HepG2 (cell line): ENCODE data around the gene CFAP210. TPM values are rescaled to one million over a fixed set of nuclear protein-coding genes. Genes with fewer than 3 reads are reported as not detected.

Experiments
- ATAD3A ChIP-seq: sonication (generic); formaldehyde crosslinking; IDR thresholded peaks from 2 replicates; pipeline ENCODE4 v1.4.0; 2020; ENCODE audit warnings: missing genetic modification reagents
- FOXC1 ChIP-seq: sonication (generic); formaldehyde crosslinking; IDR thresholded peaks from 2 replicates; pipeline ENCODE4 v1.8.0; 2022; ENCODE audit warnings: mild to moderate bottlenecking, missing genetic modification reagents, borderline replicate concordance
- FOXK2 ChIP-seq: fragments of 450-650 bp; IDR thresholded peaks from 2 replicates; pipeline ENCODE4 v1.6.1; 2016
- GABPA ChIP-seq, 2 experiments: IDR thresholded peaks; 2 replicates each; pipeline ENCODE4 v1.6.1; 2011 to 2016; ENCODE audit warnings: low read depth in 2 of 2, low read length in 1 of 2, missing biosample characterization in 1 of 2, missing genetic modification characterization in 1 of 2
- IRF2 ChIP-seq: IDR thresholded peaks from 2 replicates; pipeline ENCODE4 v1.6.1; 2018; ENCODE audit warnings: missing genetic modification reagents, missing compliant biosample characterization
- JDP2 ChIP-seq: sonication (generic); formaldehyde crosslinking; IDR thresholded peaks from 2 replicates; pipeline ENCODE4 v1.8.1; 2022; ENCODE audit warnings: missing genetic modification reagents, borderline replicate concordance
- MEIS1 ChIP-seq: sonication (generic); formaldehyde crosslinking; IDR thresholded peaks from 2 replicates; pipeline ENCODE4 v1.9.0; 2021; ENCODE audit warnings: mild to moderate bottlenecking, missing genetic modification reagents, moderate library complexity, borderline replicate concordance
- MEIS2 ChIP-seq: sonication (generic); formaldehyde crosslinking; IDR thresholded peaks from 2 replicates; pipeline ENCODE4 v1.9.0; 2021; ENCODE audit warnings: mild to moderate bottlenecking, missing genetic modification reagents
- NCOA1 ChIP-seq: sonication (generic); formaldehyde crosslinking; IDR thresholded peaks from 2 replicates; pipeline ENCODE4 v1.9.0; 2021; ENCODE audit warnings: missing genetic modification reagents
- PAX8 ChIP-seq: sonication (generic); formaldehyde crosslinking; IDR thresholded peaks from 2 replicates; pipeline ENCODE4 v1.8.0; 2022; ENCODE audit warnings: mild to moderate bottlenecking, missing genetic modification reagents, borderline replicate concordance
- PBX3 ChIP-seq: sonication (generic); formaldehyde crosslinking; IDR thresholded peaks from 2 replicates; pipeline ENCODE4 v1.8.1; 2023; ENCODE audit warnings: missing genetic modification reagents, inconsistent platforms, borderline replicate concordance
- RFX1 ChIP-seq: fragments of 450-650 bp; IDR thresholded peaks from 2 replicates; pipeline ENCODE4 v1.6.1; 2017
- SRSF1 ChIP-seq: fragments of 200-400 bp; formaldehyde crosslinking; optimal IDR thresholded peaks from 2 replicates; pipeline ENCODE3; 2017; ENCODE audit warnings: mild to moderate bottlenecking, low read depth, low read length, moderate library complexity
- SUZ12 ChIP-seq: fragments of 150-350 bp; IDR thresholded peaks from 2 replicates; pipeline ENCODE4 v1.6.1; 2014; ENCODE audit warnings: low read depth, low read length
- THRA ChIP-seq: sonication (generic); formaldehyde crosslinking; IDR thresholded peaks from 2 replicates; pipeline ENCODE4 v1.4.0; 2020; ENCODE audit warnings: missing genetic modification reagents, borderline replicate concordance
- TIGD3 ChIP-seq: sonication (generic); formaldehyde crosslinking; IDR thresholded peaks from 2 replicates; pipeline ENCODE4 v1.5.1; 2020; ENCODE audit warnings: mild to moderate bottlenecking, missing genetic modification reagents, borderline replicate concordance
- ZNF12 ChIP-seq: sonication (generic); formaldehyde crosslinking; IDR thresholded peaks from 2 replicates; pipeline ENCODE4 v1.5.0; 2020; ENCODE audit warnings: missing genetic modification reagents
- ZNF557 ChIP-seq: sonication (generic); formaldehyde crosslinking; IDR thresholded peaks from 2 replicates; pipeline ENCODE4 v1.4.0; 2020; ENCODE audit warnings: missing genetic modification reagents
- ZNF670 ChIP-seq: sonication (generic); formaldehyde crosslinking; IDR thresholded peaks from 2 replicates; pipeline ENCODE4 v1.8.0; 2022; ENCODE audit warnings: mild to moderate bottlenecking, missing genetic modification reagents, borderline replicate concordance
- polyA plus RNA-seq, 8 experiments: library from polyadenylated mRNA; depleted of rRNA in 3 of 8; stranded (reverse) in 7 of 8; unstranded in 1 of 8; fragments of >200 nt; fragmentation: Illumina TruSeq in 4 of 8; extraction: Trizol in 4 of 8; gene quantifications; 2 replicates each; pipeline versions ENCODE4 v1.2.1 to v1.2.3, GENCODE V29; 2011 to 2016; ENCODE audit warnings: low read depth in 4 of 8, missing spikeins in 1 of 8, mixed read lengths in 1 of 8; ENCODE audit not compliant: insufficient read depth in 1 of 8
- total RNA-seq, 5 experiments: library from RNA; depleted of rRNA; stranded (reverse); fragments of >200 nt; fragmentation: Illumina TruSeq; extraction: Trizol; gene quantifications; 2 replicates each; pipeline ENCODE4 v1.2.3, GENCODE V29; 2016; ENCODE audit warnings: low read depth in 1 of 5
- TF ChIP-seq, protein P1 (sequence below): IDR thresholded peaks from 2 replicates; pipeline ENCODE4 v1.6.1; 2016; ENCODE audit warnings: missing compliant biosample characterization, missing genetic modification reagents, borderline replicate concordance
- TF ChIP-seq, protein P2 (sequence below): sonication (generic); formaldehyde crosslinking; IDR thresholded peaks from 2 replicates; pipeline ENCODE4 v1.4.0; 2020; ENCODE audit warnings: missing genetic modification reagents, borderline replicate concordance

The CFAP210 gene
- total and polyA plus RNA-seq, 2 of the 13 experiments (the other 11 are each of a cell fraction or from before 2014, with no cell fraction given) = 0.18 TPM; not detected in 1

DNA sequence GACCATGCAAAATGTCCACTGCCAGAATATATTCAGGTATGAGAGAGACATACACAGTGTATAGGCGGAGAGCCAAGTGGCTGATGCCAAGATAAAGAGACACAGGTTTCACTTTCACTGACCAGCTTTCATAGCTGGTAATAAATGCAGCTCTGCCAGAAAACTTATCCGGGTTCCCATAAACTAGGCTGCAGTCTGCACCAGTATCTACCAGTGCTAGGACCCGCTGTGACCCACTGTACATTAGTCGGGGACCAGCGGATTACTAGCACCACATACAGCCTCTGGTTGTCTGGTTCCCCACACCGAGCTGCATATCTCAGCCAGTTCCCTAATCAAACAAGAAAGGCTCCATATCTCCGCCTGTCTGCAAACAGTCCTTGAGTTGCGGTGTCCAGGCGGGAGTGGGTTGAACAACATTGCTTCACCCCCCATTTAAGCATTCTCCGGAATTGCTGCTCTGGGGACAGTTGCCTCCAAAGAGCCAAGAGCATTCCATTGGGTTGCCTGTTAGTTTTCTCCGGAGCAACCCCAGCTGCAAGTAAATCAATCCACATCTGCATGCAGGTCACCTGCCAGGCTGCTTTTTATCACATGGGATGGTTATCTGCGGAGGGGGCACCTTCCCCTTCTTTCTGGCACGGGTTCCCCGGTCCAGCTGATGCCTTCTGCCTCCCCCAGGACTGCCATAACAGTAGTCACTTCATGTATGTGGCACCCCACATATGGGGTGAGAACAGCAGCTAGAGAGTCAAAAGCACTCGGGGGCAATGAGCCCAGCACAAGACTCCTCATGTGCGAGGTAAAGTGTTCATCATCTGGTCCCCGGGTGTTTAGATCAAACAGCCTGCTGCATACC is 21.4 kb upstream of the CFAP210 start (continued):
- no peak for TF ChIP-seq PBX3 (CRISPR knock-in tag)
- no peak for TF ChIP-seq ATAD3A (CRISPR knock-in tag)
- TF ChIP-seq SRSF1 = no peak
- no peak for TF ChIP-seq MEIS2 (CRISPR knock-in tag)
- no peak for TF ChIP-seq FOXK2
- TF ChIP-seq JDP2 (CRISPR knock-in tag) = 0 out of 2 replicates have a peak, but pooled peaks have one; percentile 16
- peak; percentile 43; the same call in 1 of the 2 replicates for TF ChIP-seq FOXC1 (CRISPR knock-in tag)
- peak; percentile 78; the same call in 1 of the 2 replicates for TF ChIP-seq NCOA1 (CRISPR knock-in tag)
- no peak for TF ChIP-seq ZNF670 (CRISPR knock-in tag)
- TF ChIP-seq RFX1 = no peak
- TF ChIP-seq, protein P1, sequence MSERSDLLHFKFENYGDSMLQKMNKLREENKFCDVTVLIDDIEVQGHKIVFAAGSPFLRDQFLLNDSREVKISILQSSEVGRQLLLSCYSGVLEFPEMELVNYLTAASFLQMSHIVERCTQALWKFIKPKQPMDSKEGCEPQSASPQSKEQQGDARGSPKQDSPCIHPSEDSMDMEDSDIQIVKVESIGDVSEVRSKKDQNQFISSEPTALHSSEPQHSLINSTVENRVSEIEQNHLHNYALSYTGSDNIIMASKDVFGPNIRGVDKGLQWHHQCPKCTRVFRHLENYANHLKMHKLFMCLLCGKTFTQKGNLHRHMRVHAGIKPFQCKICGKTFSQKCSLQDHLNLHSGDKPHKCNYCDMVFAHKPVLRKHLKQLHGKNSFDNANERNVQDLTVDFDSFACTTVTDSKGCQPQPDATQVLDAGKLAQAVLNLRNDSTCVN (CRISPR knock-in tag) = no peak; the same call in 1 of the 2 replicates
- no peak for TF ChIP-seq SUZ12
- TF ChIP-seq, protein P2, sequence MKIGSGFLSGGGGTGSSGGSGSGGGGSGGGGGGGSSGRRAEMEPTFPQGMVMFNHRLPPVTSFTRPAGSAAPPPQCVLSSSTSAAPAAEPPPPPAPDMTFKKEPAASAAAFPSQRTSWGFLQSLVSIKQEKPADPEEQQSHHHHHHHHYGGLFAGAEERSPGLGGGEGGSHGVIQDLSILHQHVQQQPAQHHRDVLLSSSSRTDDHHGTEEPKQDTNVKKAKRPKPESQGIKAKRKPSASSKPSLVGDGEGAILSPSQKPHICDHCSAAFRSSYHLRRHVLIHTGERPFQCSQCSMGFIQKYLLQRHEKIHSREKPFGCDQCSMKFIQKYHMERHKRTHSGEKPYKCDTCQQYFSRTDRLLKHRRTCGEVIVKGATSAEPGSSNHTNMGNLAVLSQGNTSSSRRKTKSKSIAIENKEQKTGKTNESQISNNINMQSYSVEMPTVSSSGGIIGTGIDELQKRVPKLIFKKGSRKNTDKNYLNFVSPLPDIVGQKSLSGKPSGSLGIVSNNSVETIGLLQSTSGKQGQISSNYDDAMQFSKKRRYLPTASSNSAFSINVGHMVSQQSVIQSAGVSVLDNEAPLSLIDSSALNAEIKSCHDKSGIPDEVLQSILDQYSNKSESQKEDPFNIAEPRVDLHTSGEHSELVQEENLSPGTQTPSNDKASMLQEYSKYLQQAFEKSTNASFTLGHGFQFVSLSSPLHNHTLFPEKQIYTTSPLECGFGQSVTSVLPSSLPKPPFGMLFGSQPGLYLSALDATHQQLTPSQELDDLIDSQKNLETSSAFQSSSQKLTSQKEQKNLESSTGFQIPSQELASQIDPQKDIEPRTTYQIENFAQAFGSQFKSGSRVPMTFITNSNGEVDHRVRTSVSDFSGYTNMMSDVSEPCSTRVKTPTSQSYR = peak; percentile 82
- TF ChIP-seq ZNF12 (CRISPR knock-in tag) = no peak; the same call in 1 of the 2 replicates
- TF ChIP-seq PAX8 = no peak
- TF ChIP-seq TIGD3 (CRISPR knock-in tag) = no peak
- TF ChIP-seq IRF2 (CRISPR knock-in tag) = peak; percentile 48; the same call in 1 of the 2 replicates
- TF ChIP-seq GABPA (IDR thresholded peaks at IDR 0.05; ENCODE audit: low read depth, low read length) = no peak
- 0 out of 2 replicates have a peak, but pooled peaks have one; percentile 21 for TF ChIP-seq GABPA (CRISPR knock-in tag; IDR thresholded peaks at IDR 0.05; ENCODE audit: low read depth)
- peak; percentile 68; the same call in 1 of the 2 replicates for TF ChIP-seq THRA (CRISPR knock-in tag)
- TF ChIP-seq MEIS1 = 0 out of 2 replicates have a peak, but pooled peaks have one; percentile 55
- TF ChIP-seq ZNF557 (CRISPR knock-in tag) = no peak
